Upper lobe of left lung (tissue), 4 donors: ENCODE measurements around the gene ZNF547.

Experiments used
- POLR2A ChIP-seq, 4 donors: fragments of 450-650 bp; IDR thresholded peaks; one replicate each; pipeline ENCODE4 v1.5.1; 2016 to 2017; ENCODE audit warnings: antibody characterized with exemption in 4 of 4, mild to moderate bottlenecking in 2 of 4
- POLR2AphosphoS5 ChIP-seq, 2 donors: sonication (generic); formaldehyde crosslinking; IDR thresholded peaks; one replicate each; pipeline ENCODE4 v1.5.1; 2017; ENCODE audit warnings: antibody characterized with exemption in 2 of 2
- TF ChIP-seq, protein P1 (sequence below), 6 experiments: fragments of 450-650 bp in 4 of 6; fragments of 200-600 bp in 2 of 6; sonication (generic) in 2 of 6; IDR thresholded peaks; one replicate each; pipeline ENCODE4 v1.5.1; 2016 to 2019; ENCODE audit warnings: antibody characterized with exemption in 6 of 6

- TF ChIP-seq POLR2A (IDR thresholded peaks at IDR 0.05) (no peak), POLR2AphosphoS5 (IDR thresholded peaks at IDR 0.05) (no peak)
- TF ChIP-seq, protein P1, sequence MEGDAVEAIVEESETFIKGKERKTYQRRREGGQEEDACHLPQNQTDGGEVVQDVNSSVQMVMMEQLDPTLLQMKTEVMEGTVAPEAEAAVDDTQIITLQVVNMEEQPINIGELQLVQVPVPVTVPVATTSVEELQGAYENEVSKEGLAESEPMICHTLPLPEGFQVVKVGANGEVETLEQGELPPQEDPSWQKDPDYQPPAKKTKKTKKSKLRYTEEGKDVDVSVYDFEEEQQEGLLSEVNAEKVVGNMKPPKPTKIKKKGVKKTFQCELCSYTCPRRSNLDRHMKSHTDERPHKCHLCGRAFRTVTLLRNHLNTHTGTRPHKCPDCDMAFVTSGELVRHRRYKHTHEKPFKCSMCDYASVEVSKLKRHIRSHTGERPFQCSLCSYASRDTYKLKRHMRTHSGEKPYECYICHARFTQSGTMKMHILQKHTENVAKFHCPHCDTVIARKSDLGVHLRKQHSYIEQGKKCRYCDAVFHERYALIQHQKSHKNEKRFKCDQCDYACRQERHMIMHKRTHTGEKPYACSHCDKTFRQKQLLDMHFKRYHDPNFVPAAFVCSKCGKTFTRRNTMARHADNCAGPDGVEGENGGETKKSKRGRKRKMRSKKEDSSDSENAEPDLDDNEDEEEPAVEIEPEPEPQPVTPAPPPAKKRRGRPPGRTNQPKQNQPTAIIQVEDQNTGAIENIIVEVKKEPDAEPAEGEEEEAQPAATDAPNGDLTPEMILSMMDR (IDR thresholded peaks at IDR 0.05) = no peak
Measured at GRCh38 chr19:57321751-57322150, 41.6 kb upstream of the ZNF547 start.
